ENCODE data around the gene NKX6-2. TPM values are rescaled to one million over a fixed set of nuclear protein-coding genes. Genes with fewer than 3 reads are reported as not detected.

NKX6-2 gene
- total RNA-seq, 4 donors from 2014 or later = 0.14 TPM; not detected in 3

DNA sequence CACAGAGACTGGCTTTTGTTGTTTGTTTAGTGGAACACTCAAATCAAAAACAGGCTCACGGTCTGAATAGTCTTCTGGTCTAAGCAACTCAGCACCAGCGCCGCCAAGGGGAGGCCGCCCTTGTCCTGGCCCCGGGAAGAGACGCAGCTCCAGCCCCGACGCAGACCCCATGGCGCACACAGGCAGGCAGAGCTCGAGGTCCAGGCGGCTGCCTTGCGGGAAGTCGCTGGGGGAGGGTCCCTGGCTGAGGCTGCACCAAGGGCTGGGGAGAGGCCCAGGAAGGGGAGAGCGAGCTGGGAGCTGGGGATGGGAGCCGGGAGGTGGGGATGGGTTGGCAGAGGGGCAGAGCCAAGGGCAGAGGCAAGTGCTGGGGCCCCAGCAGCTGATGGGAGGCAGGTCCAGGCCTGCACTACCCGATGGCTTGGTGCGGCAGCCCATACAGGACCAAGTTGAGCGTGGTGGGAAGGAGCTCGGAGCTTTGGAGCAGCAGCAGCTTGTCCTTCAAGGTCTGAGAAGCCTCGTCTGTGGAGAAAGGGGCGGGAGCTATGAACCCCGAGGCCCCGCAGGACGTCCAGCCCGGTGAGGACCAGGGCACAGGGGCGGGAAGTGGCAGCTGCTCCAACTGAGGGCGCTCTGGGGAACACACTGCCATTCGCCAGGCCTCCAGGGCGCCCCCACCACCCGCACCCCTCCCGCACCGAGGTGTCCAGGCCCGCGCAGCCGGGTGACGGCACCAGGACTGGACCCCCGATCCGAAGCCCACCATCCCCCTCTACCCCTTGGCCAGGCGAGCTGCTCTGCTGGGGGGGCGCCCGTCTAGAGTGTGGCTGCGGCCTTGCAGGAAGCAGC, 22.7 kb upstream of the NKX6-2 start:
- no peak overlapping the region for H3K4me3 ChIP-seq
- H3K9me3 ChIP-seq = no peaks in the 10 kb centered on the region
- H3K36me3 ChIP-seq = no peaks in the 10 kb centered on the region
- TF ChIP-seq, protein P1, sequence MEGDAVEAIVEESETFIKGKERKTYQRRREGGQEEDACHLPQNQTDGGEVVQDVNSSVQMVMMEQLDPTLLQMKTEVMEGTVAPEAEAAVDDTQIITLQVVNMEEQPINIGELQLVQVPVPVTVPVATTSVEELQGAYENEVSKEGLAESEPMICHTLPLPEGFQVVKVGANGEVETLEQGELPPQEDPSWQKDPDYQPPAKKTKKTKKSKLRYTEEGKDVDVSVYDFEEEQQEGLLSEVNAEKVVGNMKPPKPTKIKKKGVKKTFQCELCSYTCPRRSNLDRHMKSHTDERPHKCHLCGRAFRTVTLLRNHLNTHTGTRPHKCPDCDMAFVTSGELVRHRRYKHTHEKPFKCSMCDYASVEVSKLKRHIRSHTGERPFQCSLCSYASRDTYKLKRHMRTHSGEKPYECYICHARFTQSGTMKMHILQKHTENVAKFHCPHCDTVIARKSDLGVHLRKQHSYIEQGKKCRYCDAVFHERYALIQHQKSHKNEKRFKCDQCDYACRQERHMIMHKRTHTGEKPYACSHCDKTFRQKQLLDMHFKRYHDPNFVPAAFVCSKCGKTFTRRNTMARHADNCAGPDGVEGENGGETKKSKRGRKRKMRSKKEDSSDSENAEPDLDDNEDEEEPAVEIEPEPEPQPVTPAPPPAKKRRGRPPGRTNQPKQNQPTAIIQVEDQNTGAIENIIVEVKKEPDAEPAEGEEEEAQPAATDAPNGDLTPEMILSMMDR (IDR thresholded peaks at IDR 0.05) = no peak
- TF ChIP-seq POLR2A (IDR thresholded peaks at IDR 0.05) = no peak
- no peak for DNase-seq
- no peaks in the 10 kb centered on the region for H3K4me1 ChIP-seq
- H3K27me3 ChIP-seq = no peaks in the 10 kb centered on the region
- intact Hi-C loops (cut with DNase I; ENCODE audit: low total_unique reads) = no loop called here
- H3K27ac ChIP-seq = no peak overlapping the region

DNA sequence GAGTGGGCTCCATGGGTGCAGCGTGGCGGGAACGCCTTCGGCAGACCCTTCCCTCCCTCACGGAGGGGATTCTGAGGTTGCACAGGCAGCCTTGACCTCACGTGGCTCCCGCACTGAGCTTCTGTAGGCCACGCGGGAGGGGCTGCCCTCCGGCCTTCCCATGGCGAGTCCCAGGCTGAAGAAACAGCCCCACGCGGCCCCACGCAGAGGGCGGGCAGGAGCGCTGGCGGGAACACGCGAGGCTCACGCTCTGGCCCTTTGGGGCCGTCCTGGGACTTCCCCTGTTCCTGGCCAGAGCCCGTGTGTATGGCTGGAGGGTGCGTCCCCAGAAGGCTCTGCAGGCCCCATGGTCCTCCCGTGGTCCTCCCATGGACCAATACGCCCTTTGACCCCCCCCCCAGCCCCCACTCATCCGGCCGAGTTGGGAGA, 21.7 kb upstream of the NKX6-2 start:
- no peak for DNase-seq
- H3K4me1 ChIP-seq = no peaks in the 10 kb centered on the region
- H3K4me3 ChIP-seq = no peak overlapping the region
- no peaks in the 10 kb centered on the region for H3K9me3 ChIP-seq
- TF ChIP-seq, protein P1 (IDR thresholded peaks at IDR 0.05) = no peak
- no peaks in the 10 kb centered on the region for H3K27me3 ChIP-seq
- intact Hi-C loops (cut with DNase I; ENCODE audit: low total_unique reads) = no loop called here
- H3K36me3 ChIP-seq = no peaks in the 10 kb centered on the region
- no peak overlapping the region for H3K27ac ChIP-seq

DNA sequence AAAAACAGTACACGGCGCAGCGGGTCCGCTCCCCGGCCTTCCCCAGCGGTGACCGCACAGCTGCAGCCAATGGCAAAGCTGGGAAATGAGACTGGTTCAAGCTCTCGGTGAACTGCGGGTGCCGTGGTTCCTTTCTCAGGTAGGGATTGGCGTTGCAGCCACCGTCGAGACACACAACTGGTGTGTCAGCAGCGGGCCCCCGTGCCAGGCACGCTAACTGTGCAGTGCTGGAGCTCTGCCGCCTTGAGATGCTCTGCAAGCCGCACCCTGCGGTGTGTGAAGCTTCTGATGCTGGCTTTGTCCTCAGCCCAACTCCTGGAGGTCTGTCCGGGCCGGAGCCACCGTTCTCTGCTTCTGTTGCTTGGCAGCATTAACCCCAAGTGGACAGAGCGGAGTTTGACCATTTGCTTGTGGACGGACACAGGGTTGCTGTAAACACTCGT, 20.6 kb upstream of the NKX6-2 start:
- no peaks in the 10 kb centered on the region for H3K27me3 ChIP-seq
- no peak for TF ChIP-seq POLR2A (IDR thresholded peaks at IDR 0.05)
- TF ChIP-seq, protein P1 (IDR thresholded peaks at IDR 0.05) = no peak
- intact Hi-C loops (cut with DNase I; ENCODE audit: low total_unique reads) = no loop called here
- H3K4me1 ChIP-seq = no peaks in the 10 kb centered on the region
- H3K9me3 ChIP-seq = no peaks in the 10 kb centered on the region
- H3K36me3 ChIP-seq = no peaks in the 10 kb centered on the region
- H3K27ac ChIP-seq = no peak overlapping the region
- H3K4me3 ChIP-seq = no peak overlapping the region
- no peak for DNase-seq

DNA sequence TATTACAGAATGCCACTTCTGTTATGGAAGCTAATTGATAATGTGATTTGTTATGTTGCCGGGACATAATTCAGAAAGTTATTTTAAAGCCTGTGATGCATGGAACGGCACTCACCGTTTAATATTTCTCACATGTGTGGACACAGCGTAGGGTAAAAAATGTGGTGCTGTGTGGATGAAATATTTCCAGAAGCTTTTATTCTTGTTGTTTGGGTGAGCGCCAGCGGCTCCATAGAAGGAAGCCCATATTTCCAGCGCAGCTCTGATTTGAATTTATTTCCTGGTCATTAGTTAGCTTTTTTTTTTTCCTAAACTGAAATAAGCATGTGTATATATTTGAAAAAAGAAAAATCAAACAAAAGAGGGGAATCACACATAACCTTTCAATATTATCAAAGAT, 20.2 kb upstream of the NKX6-2 start:
- DNase-seq = no peak
- no peaks in the 10 kb centered on the region for H3K9me3 ChIP-seq
- H3K27me3 ChIP-seq = no peaks in the 10 kb centered on the region
- no peaks in the 10 kb centered on the region for H3K36me3 ChIP-seq
- intact Hi-C loops (cut with DNase I; ENCODE audit: low total_unique reads) = no loop called here
- H3K4me3 ChIP-seq = no peak overlapping the region
- TF ChIP-seq, protein P1 (IDR thresholded peaks at IDR 0.05) = no peak
- no peak for TF ChIP-seq POLR2A (IDR thresholded peaks at IDR 0.05)
- no peaks in the 10 kb centered on the region for H3K4me1 ChIP-seq
- H3K27ac ChIP-seq = no peak overlapping the region

DNA sequence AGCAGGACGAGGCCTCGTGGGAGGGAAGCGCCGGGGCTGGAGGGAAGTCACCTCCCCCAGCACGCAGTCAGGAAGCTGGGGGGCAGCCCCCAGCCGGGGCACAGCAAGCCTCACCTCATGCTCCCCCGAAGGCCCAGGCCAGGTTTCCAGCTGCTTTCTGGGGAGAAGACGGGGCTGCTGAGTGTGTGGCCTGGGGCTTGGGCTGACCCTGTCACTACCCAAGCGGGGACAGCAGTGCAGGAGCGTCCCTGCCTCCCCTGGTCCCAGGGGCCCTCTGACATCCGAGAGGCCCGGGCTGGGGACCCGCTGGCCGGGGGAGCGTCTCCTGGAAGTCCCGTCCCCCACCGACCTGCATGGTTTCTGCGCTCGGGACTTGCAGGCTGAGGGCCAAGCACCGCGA, 19.7 kb upstream of the NKX6-2 start:
- Histone ChIP-seq H3K27me3 (no peaks in the 10 kb centered on the region), H3K4me3 (no peak overlapping the region), H3K4me1 (no peaks in the 10 kb centered on the region), H3K27ac (no peak overlapping the region), H3K36me3 (no peaks in the 10 kb centered on the region), H3K9me3 (no peaks in the 10 kb centered on the region)
- no peak for DNase-seq
- intact Hi-C loops (cut with DNase I; ENCODE audit: low total_unique reads) = no loop called here
- TF ChIP-seq, protein P1 (IDR thresholded peaks at IDR 0.05) = no peak
- TF ChIP-seq POLR2A (IDR thresholded peaks at IDR 0.05) = no peak

Measured in uterus (tissue), 4 donors.